Cardiac muscle cell (in vitro differentiated cells and primary cell): Measurements from ENCODE around the gene PEAK3. TPM values are rescaled to one million over a fixed set of nuclear protein-coding genes. Genes with fewer than 3 reads are reported as not detected.

ENCODE experiments used
- DNase-seq, 2 donors: peaks; one replicate each; pipeline versions ENCODE4 v3.0.0 to v3.0.0-alpha.2; 2010 to 2017; ENCODE audit warnings: low read depth in 1 of 2, low spot score in 1 of 2
- H3K27ac ChIP-seq: fragments of 200-600 bp; sonication (generic); 2 replicates; pipeline ENCODE4 v1.5.1; 2016
- H3K27me3 ChIP-seq: fragments of 200-600 bp; sonication (generic); 2 replicates; pipeline ENCODE4 v1.6.0; 2016; ENCODE audit warnings: control low read depth
- H3K36me3 ChIP-seq: fragments of 200-600 bp; sonication (generic); 2 replicates; pipeline ENCODE4 v1.5.1; 2016; ENCODE audit warnings: control low read depth
- H3K4me1 ChIP-seq: fragments of 200-600 bp; sonication (generic); 2 replicates; pipeline ENCODE4 v1.8.1; 2017; ENCODE audit warnings: low read depth, mild to moderate bottlenecking, mixed run types
- H3K4me3 ChIP-seq: fragments of 200-600 bp; sonication (generic); 2 replicates; pipeline ENCODE4 v1.5.1; 2016; ENCODE audit warnings: mild to moderate bottlenecking
- H3K9me3 ChIP-seq: fragments of 200-600 bp; sonication (generic); 2 replicates; pipeline ENCODE4 v1.5.1; 2017; ENCODE audit warnings: low read depth, mild to moderate bottlenecking, control low read depth
- polyA plus RNA-seq: library from polyadenylated mRNA; unstranded; fragments of >200 nt; fragmentation: Nextera tagmentation; extraction: Ambion mirVana; gene quantifications from 2 replicates; pipeline ENCODE4 v1.2.1, GENCODE V29; 2016
- total RNA-seq: library from RNA; depleted of rRNA; stranded (reverse); fragments of >200 nt; gene quantifications from 2 replicates; pipeline ENCODE4 v1.2.3, GENCODE V29; 2016
- TF ChIP-seq, protein P1 (sequence below): IDR thresholded peaks from 2 replicates; pipeline ENCODE4 v1.5.1; 2012; ENCODE audit warnings: low read depth, mild to moderate bottlenecking, low read length

The PEAK3 gene
- total and polyA plus RNA-seq, 2 experiments from 2014 or later = 0.06 to 0.48 TPM

DNA sequence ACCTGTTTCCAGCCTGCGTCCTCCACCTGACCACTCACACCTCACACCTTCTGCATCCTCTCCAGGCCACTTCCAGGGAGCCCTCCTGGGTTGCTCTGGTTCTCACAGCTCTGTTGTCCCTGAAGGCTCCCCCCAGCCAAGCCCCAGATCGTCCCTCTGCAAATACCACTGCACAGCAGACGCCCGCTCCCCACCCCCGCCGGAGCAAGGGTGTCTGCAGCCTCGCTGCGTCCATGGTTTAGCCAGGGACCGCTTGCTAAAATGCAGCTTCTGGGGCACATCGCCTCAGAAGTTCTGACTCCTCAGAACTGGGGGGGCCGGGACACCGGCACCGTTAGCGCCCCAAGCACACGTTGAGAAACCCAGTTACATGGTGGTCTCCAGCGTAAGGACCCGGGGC is 25.0 kb upstream of the PEAK3 start:
- Histone ChIP-seq H3K4me1 (no peaks in the 10 kb centered on the region), H3K36me3 (no peaks in the 10 kb centered on the region), H3K27me3 (peaks cover 34% of the 10 kb centered on the region), H3K4me3 (no peak overlapping the region), H3K27ac (no peak overlapping the region), H3K9me3 (no peaks in the 10 kb centered on the region)
- TF ChIP-seq, protein P1, sequence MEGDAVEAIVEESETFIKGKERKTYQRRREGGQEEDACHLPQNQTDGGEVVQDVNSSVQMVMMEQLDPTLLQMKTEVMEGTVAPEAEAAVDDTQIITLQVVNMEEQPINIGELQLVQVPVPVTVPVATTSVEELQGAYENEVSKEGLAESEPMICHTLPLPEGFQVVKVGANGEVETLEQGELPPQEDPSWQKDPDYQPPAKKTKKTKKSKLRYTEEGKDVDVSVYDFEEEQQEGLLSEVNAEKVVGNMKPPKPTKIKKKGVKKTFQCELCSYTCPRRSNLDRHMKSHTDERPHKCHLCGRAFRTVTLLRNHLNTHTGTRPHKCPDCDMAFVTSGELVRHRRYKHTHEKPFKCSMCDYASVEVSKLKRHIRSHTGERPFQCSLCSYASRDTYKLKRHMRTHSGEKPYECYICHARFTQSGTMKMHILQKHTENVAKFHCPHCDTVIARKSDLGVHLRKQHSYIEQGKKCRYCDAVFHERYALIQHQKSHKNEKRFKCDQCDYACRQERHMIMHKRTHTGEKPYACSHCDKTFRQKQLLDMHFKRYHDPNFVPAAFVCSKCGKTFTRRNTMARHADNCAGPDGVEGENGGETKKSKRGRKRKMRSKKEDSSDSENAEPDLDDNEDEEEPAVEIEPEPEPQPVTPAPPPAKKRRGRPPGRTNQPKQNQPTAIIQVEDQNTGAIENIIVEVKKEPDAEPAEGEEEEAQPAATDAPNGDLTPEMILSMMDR = no peak
- no peak for DNase-seq

DNA sequence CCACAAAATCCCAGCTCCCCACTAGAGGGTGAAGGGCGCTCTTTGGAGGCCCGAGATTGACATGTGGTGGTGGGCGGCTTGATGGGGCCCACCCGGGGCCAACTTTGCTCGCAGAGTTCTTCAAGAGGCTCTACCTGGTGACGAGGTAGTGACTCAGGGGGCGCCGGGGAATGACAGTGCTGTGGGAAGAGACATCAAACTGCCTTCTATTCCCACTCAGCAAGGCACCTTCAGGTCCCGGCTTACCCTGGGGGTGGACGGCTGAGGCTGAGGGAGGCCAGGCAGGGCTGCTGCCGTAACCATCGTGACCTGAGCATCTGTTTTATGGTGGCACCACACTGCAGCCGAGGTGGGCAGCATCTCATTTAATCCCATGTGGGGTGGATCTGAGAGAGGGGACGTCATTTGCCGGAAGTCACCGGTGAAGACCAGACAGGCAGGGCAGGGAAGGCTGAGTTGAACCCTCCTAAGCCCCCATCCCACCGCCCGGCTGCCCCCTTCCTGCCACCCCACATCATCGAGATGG is 24.4 kb upstream of the PEAK3 start:
- TF ChIP-seq, protein P1 = no peak
- Histone ChIP-seq H3K27me3 (peaks cover 34% of the 10 kb centered on the region), H3K36me3 (no peaks in the 10 kb centered on the region), H3K4me3 (no peak overlapping the region), H3K9me3 (no peaks in the 10 kb centered on the region), H3K4me1 (no peaks in the 10 kb centered on the region), H3K27ac (no peak overlapping the region)
- no peak for DNase-seq

DNA sequence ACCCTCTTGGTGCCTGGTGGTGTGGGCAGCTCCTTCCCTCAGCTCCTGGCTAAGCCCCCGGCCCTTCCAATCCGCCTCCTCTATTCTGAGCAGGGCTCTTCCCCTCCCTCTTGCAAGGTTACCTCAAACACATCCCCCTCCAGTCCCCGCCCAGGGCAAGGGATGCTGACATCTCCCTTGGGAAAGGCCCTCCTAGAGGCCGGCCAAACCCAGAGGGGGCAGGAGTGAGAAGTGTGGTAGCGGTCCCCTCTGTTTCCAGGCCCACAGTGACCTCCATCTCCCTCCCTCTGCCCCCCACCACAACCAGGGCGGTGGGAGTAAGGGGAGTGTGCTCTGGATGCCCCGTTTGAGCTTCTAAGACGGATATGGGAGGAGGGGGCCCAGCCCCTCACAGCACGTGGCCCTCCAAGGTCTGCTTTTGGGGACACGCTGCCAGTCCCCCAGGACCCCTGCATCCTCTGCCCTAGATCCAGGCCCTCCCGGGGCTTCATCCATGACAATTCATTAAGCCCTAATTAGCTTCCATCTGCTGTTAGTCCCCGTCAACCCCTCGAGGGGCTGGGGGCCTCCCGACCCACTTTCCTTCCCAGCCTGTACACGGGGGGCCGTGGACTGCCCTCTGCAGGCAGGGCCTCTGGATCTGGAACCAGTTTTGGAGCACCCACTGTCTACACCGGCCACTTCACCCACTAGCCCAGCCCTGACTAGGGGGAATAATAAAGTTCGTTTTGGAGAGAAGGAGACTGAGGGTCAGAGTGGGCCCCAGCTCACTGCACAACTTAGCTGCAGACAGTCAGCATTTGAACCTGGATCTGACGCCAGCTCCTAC is 23.7 kb upstream of the PEAK3 start:
- H3K27me3 ChIP-seq = peaks cover 34% of the 10 kb centered on the region
- H3K36me3 ChIP-seq = no peaks in the 10 kb centered on the region

DNA sequence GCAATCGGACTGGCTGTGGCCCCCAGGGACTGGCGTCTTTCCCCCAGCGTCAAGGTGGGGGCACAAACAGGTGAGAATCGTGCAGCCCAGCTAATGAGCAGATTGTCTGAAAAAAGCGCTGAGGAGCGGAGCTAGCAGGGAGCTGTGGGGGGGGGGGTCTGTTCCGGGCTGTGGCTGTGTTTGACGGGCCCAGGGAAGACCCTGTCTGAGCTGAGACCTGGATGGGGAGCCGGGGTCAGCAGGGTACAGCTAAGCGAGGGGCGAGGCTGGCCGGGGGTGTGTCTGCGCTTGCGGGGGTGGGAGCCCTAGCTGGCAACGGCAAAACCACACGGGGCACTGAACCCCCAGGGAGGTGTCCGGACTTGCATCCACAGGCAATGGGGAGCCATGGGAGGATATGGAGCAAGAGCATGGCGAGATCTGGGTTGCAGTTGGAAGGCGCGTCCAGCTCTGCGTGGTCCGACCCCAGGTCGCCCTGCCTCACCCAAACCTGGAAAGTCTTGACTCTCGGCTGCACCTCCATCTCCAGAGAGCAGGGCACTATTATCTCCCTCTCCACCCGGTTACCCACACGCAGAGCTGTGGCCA is 21.3 kb upstream of the PEAK3 start:
- Histone ChIP-seq H3K27me3 (peaks cover 21% of the 10 kb centered on the region), H3K4me3 (no peak overlapping the region), H3K4me1 (no peaks in the 10 kb centered on the region), H3K27ac (no peak overlapping the region), H3K36me3 (no peaks in the 10 kb centered on the region), H3K9me3 (no peaks in the 10 kb centered on the region)
- TF ChIP-seq, protein P1 = no peak
- no peak for DNase-seq

More for the DNA sequence above, 23.7 kb upstream of the PEAK3 start:
- DNase-seq = no peak
- H3K9me3 ChIP-seq = no peaks in the 10 kb centered on the region
- TF ChIP-seq, protein P1 = no peak
- no peak overlapping the region for H3K27ac ChIP-seq
- H3K4me1 ChIP-seq = no peaks in the 10 kb centered on the region
- no peak overlapping the region for H3K4me3 ChIP-seq

DNA sequence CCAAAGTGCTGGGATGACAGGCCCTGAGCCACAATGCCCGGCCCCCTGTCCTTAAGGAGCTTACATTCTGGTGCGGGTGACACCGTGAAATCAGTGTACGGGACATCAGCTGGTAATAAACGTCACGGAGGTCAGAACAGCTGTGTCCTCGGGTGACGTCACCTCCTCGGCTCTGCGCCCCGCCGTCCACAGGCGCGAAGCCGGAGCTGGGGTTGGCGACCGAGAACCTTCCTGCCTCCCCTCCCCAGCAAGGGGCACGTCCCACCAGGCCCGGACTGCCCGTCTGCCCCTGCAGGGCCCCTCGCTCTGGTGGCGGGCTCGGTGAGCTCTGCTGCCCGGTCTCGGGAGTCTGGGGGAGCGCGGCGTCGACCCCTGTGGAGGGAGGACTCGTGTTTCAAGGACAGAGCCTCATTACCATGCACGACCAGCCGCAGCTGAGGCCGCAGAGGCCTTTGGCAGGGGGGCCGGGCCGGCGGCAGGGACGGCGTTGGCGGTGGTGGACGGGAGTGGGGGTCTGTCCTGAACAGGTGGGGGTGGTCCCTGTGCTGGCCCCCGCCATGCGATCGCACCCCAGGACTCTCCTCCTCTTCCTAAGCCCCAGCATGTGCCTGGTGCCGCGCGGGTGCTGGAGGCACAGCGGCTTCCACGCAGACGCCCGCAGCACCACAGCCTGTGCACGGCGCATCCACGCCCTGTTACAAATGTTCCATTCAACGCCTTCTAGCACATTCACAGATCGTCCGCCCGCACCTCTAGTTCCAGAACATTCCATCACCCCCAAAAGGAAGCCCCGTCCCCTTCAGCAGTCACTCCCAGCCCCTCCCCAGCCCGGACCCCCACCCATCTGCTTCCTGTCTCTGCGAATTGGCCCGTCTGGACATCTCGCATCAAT is 20.6 kb upstream of the PEAK3 start:
- H3K27me3 ChIP-seq = peaks cover 16% of the 10 kb centered on the region
- H3K36me3 ChIP-seq = no peaks in the 10 kb centered on the region
- no peak overlapping the region for H3K27ac ChIP-seq
- no peak overlapping the region for H3K4me3 ChIP-seq
- peak; percentile 36 to 52 for DNase-seq
- H3K9me3 ChIP-seq = no peaks in the 10 kb centered on the region
- TF ChIP-seq, protein P1 = no peak
- H3K4me1 ChIP-seq = no peaks in the 10 kb centered on the region
